Spleen (tissue), 11 donors: ENCODE measurements around the gene TRABD2B. TPM values are rescaled to one million over a fixed set of nuclear protein-coding genes. Genes with fewer than 3 reads are reported as not detected.

Experiments used
- DNase-seq: peaks from one replicate; pipeline ENCODE4 v3.0.0-alpha.2; 2020
- H3K27ac ChIP-seq, 8 donors: fragments of 200-600 bp; sonication (generic) in 7 of 8; 1 replicate in 4 of 8; 2 replicates in 4 of 8; pipeline versions ENCODE4 v1.5.0 to v1.8.0; 2016 to 2021; ENCODE audit warnings: inconsistent platforms in 4 of 8, mild to moderate bottlenecking in 4 of 8, moderate library complexity in 1 of 8
- H3K27me3 ChIP-seq, 7 donors: fragments of 200-600 bp; sonication (generic) in 6 of 7; replicated peaks in 1 of 7; 1 replicate in 4 of 7; 2 replicates in 3 of 7; pipeline versions ENCODE4 v1.5.0 to v1.8.0; 2016 to 2021; ENCODE audit warnings: inconsistent platforms in 3 of 7, mild to moderate bottlenecking in 1 of 7
- H3K36me3 ChIP-seq, 6 donors: fragments of 200-600 bp; sonication (generic) in 5 of 6; 1 replicate in 4 of 6; 2 replicates in 2 of 6; pipeline versions ENCODE4 v1.5.0 to v1.8.0; 2016 to 2021; ENCODE audit warnings: inconsistent platforms in 2 of 6
- H3K4me1 ChIP-seq, 6 donors: fragments of 200-600 bp; sonication (generic) in 5 of 6; 1 replicate in 3 of 6; 2 replicates in 3 of 6; pipeline versions ENCODE4 v1.5.0 to v1.8.0; 2016 to 2021; ENCODE audit warnings: inconsistent platforms in 3 of 6
- H3K4me3 ChIP-seq, 8 donors: fragments of 200-600 bp; sonication (generic) in 7 of 8; 1 replicate in 4 of 8; 2 replicates in 4 of 8; pipeline versions ENCODE4 v1.5.0 to v1.8.0; 2016 to 2021; ENCODE audit warnings: inconsistent platforms in 4 of 8, mild to moderate bottlenecking in 4 of 8, moderate library complexity in 2 of 8
- H3K9me3 ChIP-seq, 8 donors: fragments of 200-600 bp; sonication (generic) in 7 of 8; 1 replicate in 4 of 8; 2 replicates in 4 of 8; pipeline versions ENCODE4 v1.5.0 to v1.8.0; 2016 to 2021; ENCODE audit warnings: inconsistent platforms in 4 of 8
- CTCF ChIP-seq, 11 experiments: fragments of 200-600 bp in 7 of 11; fragments of 450-650 bp in 4 of 11; sonication (generic) in 4 of 11; IDR thresholded peaks in 8 of 11; conservative IDR thresholded peaks in 3 of 11; 1 replicate in 7 of 11; 2 replicates in 4 of 11; pipeline versions ENCODE4 v1.4.0 to v1.8.0; 2016 to 2021; ENCODE audit warnings: antibody characterized with exemption in 11 of 11, inconsistent platforms in 4 of 11, mild to moderate bottlenecking in 1 of 11
- POLR2A ChIP-seq, 3 donors: fragments of 450-650 bp; IDR thresholded peaks; one replicate each; pipeline ENCODE4 v1.5.1; 2017; ENCODE audit warnings: antibody characterized with exemption in 3 of 3, mild to moderate bottlenecking in 1 of 3
- POLR2AphosphoS5 ChIP-seq, 3 donors: sonication (generic); formaldehyde crosslinking; IDR thresholded peaks; one replicate each; pipeline ENCODE4 v1.5.1; 2017; ENCODE audit warnings: antibody characterized with exemption in 3 of 3
- WGBS, 5 donors: extraction: QIAGEN DNeasy Blood & Tissue Kit in 3 of 5; methylation state at CpG; one replicate each; pipeline versions ENCODE4 v1.1.5 to v1.1.7; 2013 to 2018; 5-methylcytosine and 5-hydroxymethylcytosine counted together
- intact Hi-C: fragments of 100-400 bp; cut with DNase I; formaldehyde crosslinking; loops from one replicate; pipeline ENCODE4 v1.15.0; 2023; ENCODE audit warnings: low total_unique reads
- polyA plus RNA-seq, 3 donors: library from polyadenylated mRNA; stranded (reverse); fragments of 200-250 nt; gene quantifications; one replicate each; pipeline ENCODE4 v1.2.1, GENCODE V29; 2013
- total RNA-seq, 7 donors: library from RNA; depleted of rRNA in 3 of 7; stranded (reverse); fragments of >200 nt in 3 of 7; fragmentation: NEBNext Ultra II Directional in 4 of 7; extraction: Animal tissue kit (Norgen Biotek cat#: 25700) in 4 of 7; gene quantifications; one replicate each; pipeline versions ENCODE4 v1.1.0 to v1.2.1, GENCODE V29; 2016 to 2021
- donor health status: healthy with polysubstance abuse.
- donor health status: DM: no; HTN: no; CAD: no; lungs with moderate emphysema.
- donor health status: DM: no; HTN: no; CAD: no.
- donor health status: Bipolar disorder and iron deficiency.
- donor health status: healthy.
- donor health status: DM: no; HTN: no; CAD: no.
- donor health status: DM: yes; HTN: yes; CAD: no.

Gene TRABD2B
- total and polyA plus RNA-seq, 10 donors = 0.11 to 3.5 (median 0.64) TPM

GRCh38 chr1:47824716-47825115 is 172.5 kb downstream of the TRABD2B start:
- 43 to 69% (median 60%) methylated on average over 7 to 8 of the region's 8 CpGs for WGBS, 5 donors
- no peak overlapping the region for H3K27ac ChIP-seq
- H3K27me3 ChIP-seq = peaks cover 0 to 6% (median 0%) of the 10 kb centered on the region in 7 donors
- H3K9me3 ChIP-seq = no peaks in the 10 kb centered on the region
- H3K4me1 ChIP-seq = no peaks in the 10 kb centered on the region
- TF ChIP-seq POLR2AphosphoS5 (IDR thresholded peaks at IDR 0.05) (no peak), CTCF (IDR thresholded peaks at IDR 0.05 in 8 of 11, conservative IDR thresholded peaks at IDR 0.05 in 3 of 11) (no peak), POLR2A (IDR thresholded peaks at IDR 0.05) (no peak)
- no peak for DNase-seq
- no peak overlapping the region for H3K4me3 ChIP-seq
- no peaks in the 10 kb centered on the region for H3K36me3 ChIP-seq
- intact Hi-C loops = no loop called here

- H3K9me3 ChIP-seq = no peaks in the 10 kb centered on the region
- DNase-seq = no peak
- H3K4me1 ChIP-seq = no peaks in the 10 kb centered on the region
- no peak for TF ChIP-seq POLR2AphosphoS5 (IDR thresholded peaks at IDR 0.05)
- H3K36me3 ChIP-seq = no peaks in the 10 kb centered on the region
- intact Hi-C loops = no loop called here
- H3K27me3 ChIP-seq = peaks cover 0 to 2% (median 0%) of the 10 kb centered on the region in 7 donors
- H3K27ac ChIP-seq = no peak overlapping the region
- H3K4me3 ChIP-seq = no peak overlapping the region
- 83 to 92% (median 85%) methylated on average over 3 of the region's 3 CpGs for WGBS, 5 donors
These were observed 172.9 kb downstream of the TRABD2B start for GRCh38 chr1:47824297-47824696.

- 60 to 76% (median 72%) methylated on average over 8 to 9 of the region's 9 CpGs for WGBS, 5 donors
- H3K4me3 ChIP-seq = no peak overlapping the region
- H3K27ac ChIP-seq = no peak overlapping the region
- no peaks in the 10 kb centered on the region for H3K36me3 ChIP-seq
- no peaks in the 10 kb centered on the region for H3K9me3 ChIP-seq
- no peak for DNase-seq
- H3K4me1 ChIP-seq = no peaks in the 10 kb centered on the region
- intact Hi-C loops = no loop called here
- TF ChIP-seq CTCF (IDR thresholded peaks at IDR 0.05 in 8 of 11, conservative IDR thresholded peaks at IDR 0.05 in 3 of 11) (no peak), POLR2A (IDR thresholded peaks at IDR 0.05) (no peak), POLR2AphosphoS5 (IDR thresholded peaks at IDR 0.05) (no peak)
- no peaks in the 10 kb centered on the region for H3K27me3 ChIP-seq
These were observed 174.0 kb downstream of the TRABD2B start for GRCh38 chr1:47823040-47823808.

GRCh38 chr1:47821760-47822159 is 175.4 kb downstream of the TRABD2B start:
- no peak for DNase-seq
- TF ChIP-seq POLR2AphosphoS5 (IDR thresholded peaks at IDR 0.05) = no peak
- no peak for TF ChIP-seq CTCF (IDR thresholded peaks at IDR 0.05 in 8 of 11, conservative IDR thresholded peaks at IDR 0.05 in 3 of 11)
- TF ChIP-seq POLR2A (IDR thresholded peaks at IDR 0.05) = no peak
- 53 to 81% (median 63%) methylated on average over 5 of the region's 5 CpGs for WGBS, 5 donors
- H3K27ac ChIP-seq = no peak overlapping the region
- peaks cover 0 to 6% (median 0%) of the 10 kb centered on the region in 7 donors for H3K27me3 ChIP-seq
- no peaks in the 10 kb centered on the region for H3K36me3 ChIP-seq
- no peaks in the 10 kb centered on the region for H3K4me1 ChIP-seq
- H3K4me3 ChIP-seq = no peak overlapping the region
- intact Hi-C loops = no loop called here
- H3K9me3 ChIP-seq = no peaks in the 10 kb centered on the region
